Keratinocyte (primary cell): ENCODE measurements around the gene ARVCF. TPM values are rescaled to one million over a fixed set of nuclear protein-coding genes. Genes with fewer than 3 reads are reported as not detected.

ENCODE experiments used
- DNase-seq: peaks from one replicate; pipeline ENCODE4 v3.0.0-alpha.2; 2011; ENCODE audit warnings: low read depth, missing footprints, low spot score
- FAIRE-seq: peaks from 2 replicates; lab custom pipeline; 2011; peaks lifted over from hg19 to GRCh38; lab: Jason Lieb, UNC
- H2AFZ ChIP-seq: 2 replicates; pipeline ENCODE4 v1.6.0; 2012; ENCODE audit warnings: low read length, control low read depth, inconsistent platforms; ENCODE audit not compliant: control insufficient read depth
- H3K27ac ChIP-seq: 2 replicates; pipeline ENCODE4 v1.5.1; 2011; ENCODE audit warnings: low read length; ENCODE audit not compliant: control insufficient read depth, insufficient read depth
- H3K27me3 ChIP-seq: 3 replicates; pipeline ENCODE4 v1.6.0; 2011; ENCODE audit warnings: low read length; ENCODE audit not compliant: control insufficient read depth, insufficient read depth; ENCODE audit errors: extremely low read depth
- H3K36me3 ChIP-seq, 2 experiments: 2 replicates in 1 of 2; 3 replicates in 1 of 2; pipeline ENCODE4 v1.5.1; 2011; ENCODE audit warnings: low read length in 2 of 2, mild to moderate bottlenecking in 1 of 2; ENCODE audit not compliant: control insufficient read depth in 2 of 2, insufficient read depth in 2 of 2; ENCODE audit errors: extremely low read depth in 1 of 2
- H3K4me1 ChIP-seq: 3 replicates; pipeline ENCODE4 v1.5.1; 2011; ENCODE audit warnings: low read length; ENCODE audit not compliant: control insufficient read depth, insufficient read depth; ENCODE audit errors: extremely low read depth
- H3K4me2 ChIP-seq: 3 replicates; pipeline ENCODE4 v1.6.0; 2011; ENCODE audit warnings: low read depth, low read length; ENCODE audit not compliant: control insufficient read depth, insufficient read depth; ENCODE audit errors: extremely low read depth
- H3K4me3 ChIP-seq, 3 experiments: fragments of 200-600 bp in 1 of 3; sonication (generic) in 1 of 3; 2 replicates in 2 of 3; 3 replicates in 1 of 3; pipeline ENCODE4 v1.5.1; 2011 to 2016; ENCODE audit warnings: low read length in 3 of 3, mild to moderate bottlenecking in 3 of 3, control low read depth in 2 of 3, inconsistent platforms in 1 of 3, low read depth in 1 of 3, mixed read lengths in 1 of 3, mixed run types in 1 of 3, moderate library complexity in 1 of 3; ENCODE audit not compliant: control insufficient read depth in 2 of 3, insufficient read depth in 2 of 3; ENCODE audit errors: extremely low read depth in 1 of 3
- H3K79me2 ChIP-seq: 2 replicates; pipeline ENCODE4 v1.6.0; 2012; ENCODE audit warnings: low read length; ENCODE audit not compliant: control insufficient read depth, insufficient read depth
- H3K9ac ChIP-seq: 3 replicates; pipeline ENCODE4 v1.6.0; 2011; ENCODE audit warnings: low read length; ENCODE audit not compliant: control insufficient read depth, insufficient read depth; ENCODE audit errors: extremely low read depth
- H3K9me1 ChIP-seq: 3 replicates; pipeline ENCODE4 v1.6.0; 2011; ENCODE audit warnings: low read length; ENCODE audit not compliant: control insufficient read depth, insufficient read depth; ENCODE audit errors: extremely low read depth
- H3K9me3 ChIP-seq: 2 replicates; pipeline ENCODE4 v1.5.1; 2012; ENCODE audit warnings: low read depth, low read length; ENCODE audit not compliant: control insufficient read depth
- H4K20me1 ChIP-seq: 3 replicates; pipeline ENCODE4 v1.6.0; 2011; ENCODE audit warnings: low read length; ENCODE audit not compliant: control insufficient read depth, insufficient read depth; ENCODE audit errors: extremely low read depth
- EZH2 ChIP-seq: IDR thresholded peaks from one replicate; pipeline ENCODE4 v1.6.1; 2012; ENCODE audit warnings: inconsistent platforms, mild to moderate bottlenecking, low read length, moderate library complexity
- dilution Hi-C: fragments of 300-500 bp; cut with MboI; formaldehyde crosslinking; loops from one replicate; pipeline ENCODE4 v1.7.0; 2020; ENCODE audit warnings: low sequenced_read_pairs; ENCODE audit not compliant: extremely low pct_ligation_motif_present
- polyA plus RNA-seq, 5 experiments: library from polyadenylated mRNA; depleted of rRNA in 3 of 5; stranded (reverse) in 3 of 5; stranded (forward) in 1 of 5; unstranded in 1 of 5; fragments of >200 nt; gene quantifications; 1 replicate in 1 of 5; 2 replicates in 3 of 5; 3 replicates in 1 of 5; pipeline versions ENCODE4 v1.2.1 to v1.2.3, GENCODE V29; 2011 to 2012; ENCODE audit warnings: missing spikeins in 2 of 5, low read depth in 1 of 5, low replicate concordance in 1 of 5
- TF ChIP-seq, protein P1 (sequence below), 3 experiments: IDR thresholded peaks in 1 of 3; conservative IDR thresholded peaks in 1 of 3; optimal IDR thresholded peaks in 1 of 3; 2 replicates in 2 of 3; 3 replicates in 1 of 3; pipeline versions ENCODE3 to v1.5.1; 2011; ENCODE audit warnings: low read length in 3 of 3, mild to moderate bottlenecking in 3 of 3, moderate library complexity in 2 of 3, control low read depth in 1 of 3, inconsistent platforms in 1 of 3; ENCODE audit not compliant: insufficient read depth in 2 of 3; ENCODE audit errors: extremely low read depth in 1 of 3

Gene ARVCF
- polyA plus RNA-seq, 1 donor (not counting 4 experiments of a cell fraction or from before 2014, with no cell fraction given), result 5.7 TPM

DNA sequence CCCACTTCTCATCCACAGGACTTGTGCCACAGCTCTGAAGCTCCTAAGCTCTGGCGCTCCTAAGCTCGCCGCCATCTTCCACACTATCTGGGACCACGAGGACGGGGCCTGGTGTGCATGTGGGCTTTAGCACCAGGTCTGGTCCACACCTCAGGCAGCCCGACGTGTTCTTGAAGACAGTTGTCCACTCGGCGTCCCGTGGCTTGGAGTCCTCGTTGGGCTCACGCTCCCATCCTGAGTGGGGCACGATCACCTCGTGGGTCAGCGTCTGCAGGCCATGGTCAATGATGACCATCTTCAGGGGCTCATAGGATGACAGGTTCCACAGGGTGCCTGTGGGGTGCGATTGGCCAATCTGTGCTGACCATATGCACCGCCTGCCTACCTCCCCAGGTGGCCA, 37.9 kb downstream of the ARVCF start:
- H3K9me3 ChIP-seq, result no peaks in the 10 kb centered on the region
- no peak overlapping the region for H3K27ac ChIP-seq
- H3K9ac ChIP-seq, result no peak overlapping the region
- peaks cover 5% of the 10 kb centered on the region for H4K20me1 ChIP-seq
- H2AFZ ChIP-seq, result no peak overlapping the region
- H3K4me1 ChIP-seq, result peaks cover 31% of the 10 kb centered on the region
- no peak for DNase-seq
- TF ChIP-seq EZH2, result no peak
- TF ChIP-seq, protein P1, sequence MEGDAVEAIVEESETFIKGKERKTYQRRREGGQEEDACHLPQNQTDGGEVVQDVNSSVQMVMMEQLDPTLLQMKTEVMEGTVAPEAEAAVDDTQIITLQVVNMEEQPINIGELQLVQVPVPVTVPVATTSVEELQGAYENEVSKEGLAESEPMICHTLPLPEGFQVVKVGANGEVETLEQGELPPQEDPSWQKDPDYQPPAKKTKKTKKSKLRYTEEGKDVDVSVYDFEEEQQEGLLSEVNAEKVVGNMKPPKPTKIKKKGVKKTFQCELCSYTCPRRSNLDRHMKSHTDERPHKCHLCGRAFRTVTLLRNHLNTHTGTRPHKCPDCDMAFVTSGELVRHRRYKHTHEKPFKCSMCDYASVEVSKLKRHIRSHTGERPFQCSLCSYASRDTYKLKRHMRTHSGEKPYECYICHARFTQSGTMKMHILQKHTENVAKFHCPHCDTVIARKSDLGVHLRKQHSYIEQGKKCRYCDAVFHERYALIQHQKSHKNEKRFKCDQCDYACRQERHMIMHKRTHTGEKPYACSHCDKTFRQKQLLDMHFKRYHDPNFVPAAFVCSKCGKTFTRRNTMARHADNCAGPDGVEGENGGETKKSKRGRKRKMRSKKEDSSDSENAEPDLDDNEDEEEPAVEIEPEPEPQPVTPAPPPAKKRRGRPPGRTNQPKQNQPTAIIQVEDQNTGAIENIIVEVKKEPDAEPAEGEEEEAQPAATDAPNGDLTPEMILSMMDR (optimal IDR thresholded peaks at IDR 0.05 in 1 of 3, IDR thresholded peaks at IDR 0.05 in 1 of 3, conservative IDR thresholded peaks at IDR 0.05 in 1 of 3; ENCODE audit: extremely low read depth in 1 of 3, insufficient read depth in 2 of 3, low read length in 3 of 3), result no peak
- H3K9me1 ChIP-seq, result peaks cover 3% of the 10 kb centered on the region
- no peak overlapping the region for H3K4me2 ChIP-seq
- H3K4me3 ChIP-seq, result no peak overlapping the region
- no peak for FAIRE-seq
- no peaks in the 10 kb centered on the region for H3K79me2 ChIP-seq
- dilution Hi-C loops, result no loop called here
- no peaks in the 10 kb centered on the region for H3K27me3 ChIP-seq
- peaks cover 0 to 5% of the 10 kb centered on the region in 2 experiments for H3K36me3 ChIP-seq

DNA sequence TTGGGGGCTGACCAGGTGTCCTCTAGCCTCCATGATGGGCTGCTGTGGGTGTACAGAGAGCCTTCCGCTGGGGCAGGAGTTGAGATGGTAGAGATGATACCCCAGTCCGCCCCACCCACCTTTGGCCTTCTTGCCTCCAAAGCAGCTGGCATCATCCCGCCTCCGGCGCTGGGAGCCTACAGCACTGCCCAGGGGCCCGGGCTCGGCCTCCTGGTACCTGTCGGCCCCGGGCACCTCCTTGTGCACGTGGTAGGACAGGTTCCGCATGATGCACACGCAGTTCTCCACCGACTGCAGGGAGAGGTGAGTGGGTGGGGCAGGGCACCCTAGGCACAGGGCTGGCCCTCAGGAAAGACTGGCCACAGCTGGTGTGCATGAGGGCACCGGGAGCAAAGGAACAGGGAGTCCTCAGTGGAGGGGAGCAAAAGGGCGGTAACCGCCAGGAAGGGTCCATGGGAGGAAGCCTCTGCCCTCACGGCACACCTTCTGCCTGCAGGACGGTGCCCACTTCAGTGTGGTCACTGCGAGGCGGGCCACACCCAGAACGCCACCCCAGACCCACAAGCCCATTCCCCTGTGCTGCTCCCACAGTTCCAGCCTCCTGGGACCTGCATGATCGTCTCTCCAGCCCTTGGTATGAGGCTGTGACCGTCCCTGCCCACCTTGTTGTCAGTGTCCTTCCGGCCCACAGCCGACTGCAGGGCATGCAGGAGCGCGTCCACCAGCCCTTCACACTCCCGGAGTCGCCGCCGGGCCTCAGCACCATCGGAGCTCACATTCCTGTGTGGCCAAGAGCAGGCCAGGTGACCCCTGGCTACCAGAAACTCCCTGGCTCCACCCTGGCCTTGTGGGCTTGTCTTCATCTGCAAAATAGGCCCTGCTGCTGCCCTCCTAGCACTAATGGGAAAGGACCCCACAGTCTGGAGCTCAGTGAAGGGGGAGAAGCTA, 39.1 kb downstream of the ARVCF start:
- H3K27me3 ChIP-seq, result no peaks in the 10 kb centered on the region
- DNase-seq (no peak), FAIRE-seq (no peak)
- H2AFZ ChIP-seq, result no peak overlapping the region
- no peak overlapping the region for H3K4me3 ChIP-seq
- TF ChIP-seq, protein P1 (optimal IDR thresholded peaks at IDR 0.05 in 1 of 3, IDR thresholded peaks at IDR 0.05 in 1 of 3, conservative IDR thresholded peaks at IDR 0.05 in 1 of 3; ENCODE audit: extremely low read depth in 1 of 3, insufficient read depth in 2 of 3, low read length in 3 of 3), result no peak
- TF ChIP-seq EZH2, result no peak
- H3K36me3 ChIP-seq, result peaks cover 0 to 8% of the 10 kb centered on the region in 2 experiments
- H3K27ac ChIP-seq, result no peak overlapping the region
- H3K4me1 ChIP-seq, result peaks cover 19% of the 10 kb centered on the region
- H3K4me2 ChIP-seq, result no peak overlapping the region
- dilution Hi-C loops, result no loop called here
- H3K9ac ChIP-seq, result no peak overlapping the region
- no peaks in the 10 kb centered on the region for H3K79me2 ChIP-seq
- no peaks in the 10 kb centered on the region for H3K9me3 ChIP-seq
- peaks cover 5% of the 10 kb centered on the region for H4K20me1 ChIP-seq
- peaks cover 3% of the 10 kb centered on the region for H3K9me1 ChIP-seq
